UCSD-AML1 (cell line): ENCODE data around the gene ZCCHC14.

ENCODE experiments used
- DNase-seq: peaks from one replicate; lab custom pipeline; 2025; ENCODE audit not compliant: unreplicated experiment; lab: John Stamatoyannopoulos, UW

Gene ZCCHC14

GRCh38 chr16:87458424-87458915 is 34.4 kb downstream of the ZCCHC14 start:
- no peak for DNase-seq

DNA sequence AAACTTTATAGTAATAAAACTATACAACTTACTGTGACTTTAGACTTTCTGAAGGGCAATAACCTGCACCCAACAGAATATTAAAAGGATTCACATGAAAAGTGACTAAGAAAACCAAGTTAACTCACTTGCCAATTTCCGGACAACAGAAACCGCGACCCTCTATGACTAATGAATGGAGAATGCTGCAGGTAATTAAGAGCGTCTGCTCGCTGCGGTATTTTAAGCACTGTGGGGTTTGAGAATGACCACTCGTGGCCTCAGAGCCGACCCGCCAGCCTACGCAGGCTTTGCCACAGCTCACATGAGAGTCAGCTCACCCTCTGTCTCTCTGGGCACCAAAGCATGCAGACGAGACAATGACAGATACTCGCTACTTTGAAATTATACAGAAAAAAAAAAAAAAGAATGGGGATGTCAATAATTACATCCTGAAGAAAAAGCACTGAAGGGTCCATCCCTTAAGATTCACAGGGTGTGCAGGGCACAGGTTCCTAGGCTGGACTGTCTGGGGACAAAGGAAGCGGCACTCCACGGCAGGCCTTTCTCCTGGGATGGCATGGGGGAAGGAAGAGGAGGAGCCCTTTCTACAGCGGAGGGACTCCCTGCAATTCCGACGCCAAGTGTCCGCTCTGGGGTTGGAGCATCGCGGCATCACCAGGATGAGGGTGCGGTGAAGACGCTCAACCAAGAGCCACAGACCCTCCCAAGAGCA is 35.0 kb downstream of the ZCCHC14 start:
- no peak for DNase-seq

DNA sequence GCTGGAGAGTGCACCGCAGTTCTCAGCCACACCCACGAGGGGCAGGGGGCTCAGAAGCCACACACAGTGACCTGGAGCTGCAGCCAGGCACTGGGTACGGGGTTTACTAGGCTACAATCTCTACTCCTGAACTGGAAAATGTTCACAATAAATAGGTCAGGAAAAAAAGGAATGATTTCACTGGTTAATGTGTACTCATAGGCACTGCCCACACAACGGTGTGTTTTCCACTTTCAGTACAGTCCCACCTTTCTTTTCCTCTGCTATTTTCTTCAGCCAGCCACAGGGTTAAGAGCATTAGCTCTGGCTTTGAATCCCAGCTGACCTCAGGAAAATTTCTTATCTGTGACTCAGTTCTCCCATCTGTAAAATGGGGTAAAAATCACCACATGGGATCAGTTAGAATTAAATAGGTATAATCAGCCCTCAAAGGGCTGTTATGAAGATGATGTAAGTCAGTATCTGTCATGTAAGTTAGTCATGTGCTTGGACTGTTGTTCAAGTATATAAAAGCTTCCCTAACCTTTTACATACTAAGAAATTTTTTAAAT is 35.7 kb downstream of the ZCCHC14 start:
- DNase-seq: no peak

DNA sequence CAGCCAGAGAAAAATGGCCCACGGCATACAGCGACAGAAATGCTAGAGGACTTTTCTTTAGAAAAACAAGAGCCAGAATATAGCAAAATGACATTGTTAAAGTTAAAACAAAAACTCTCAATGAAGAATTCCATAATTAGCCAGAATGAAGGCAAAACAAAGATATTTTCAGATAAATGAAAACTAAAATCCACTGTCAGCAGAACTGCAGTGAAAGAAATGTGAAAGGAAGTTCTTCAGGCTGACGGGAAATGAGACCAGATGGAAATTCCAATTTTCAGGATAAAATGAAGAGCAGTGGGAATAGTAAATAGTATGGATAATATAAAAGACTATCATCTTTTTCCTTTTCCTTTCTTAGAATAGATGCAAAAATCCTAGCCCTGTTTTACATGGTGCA is 38.4 kb downstream of the ZCCHC14 start:
- no peak for DNase-seq

- DNase-seq: no peak
These were observed 39.5 kb downstream of the ZCCHC14 start for GRCh38 chr16:87453326-87453725.

- no peak for DNase-seq
These were observed 41.1 kb downstream of the ZCCHC14 start for GRCh38 chr16:87451563-87452210.

- DNase-seq: no peak
These were observed 44.0 kb downstream of the ZCCHC14 start for GRCh38 chr16:87448866-87449265.

- DNase-seq: no peak
These were observed 45.5 kb downstream of the ZCCHC14 start for GRCh38 chr16:87447323-87447722.

- no peak for DNase-seq
These were observed 46.3 kb downstream of the ZCCHC14 start for GRCh38 chr16:87446479-87446878.

- DNase-seq: no peak
These were observed 47.3 kb downstream of the ZCCHC14 start for GRCh38 chr16:87445486-87445885.

DNA sequence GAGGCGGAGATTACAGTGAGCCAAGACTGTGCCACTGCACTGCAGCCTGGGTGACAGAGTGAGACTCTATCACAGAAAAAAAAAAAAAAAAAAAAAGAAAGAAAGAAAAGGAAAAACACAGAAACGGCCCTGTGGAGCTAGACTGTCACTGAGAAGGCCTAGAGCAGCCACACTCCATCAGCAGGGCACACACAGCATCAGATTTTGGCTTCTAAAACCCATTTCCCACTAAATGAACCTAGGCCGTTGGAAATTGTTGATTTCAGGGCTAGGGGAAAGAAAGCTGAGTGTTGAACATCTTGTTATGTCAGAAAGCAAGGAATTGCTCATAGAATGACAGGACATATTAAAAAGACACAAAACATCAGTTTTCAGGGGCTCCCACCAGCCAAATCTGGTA is 48.9 kb downstream of the ZCCHC14 start:
- no peak for DNase-seq

- no peak for DNase-seq
These were observed 49.8 kb downstream of the ZCCHC14 start for GRCh38 chr16:87443016-87443415.

DNA sequence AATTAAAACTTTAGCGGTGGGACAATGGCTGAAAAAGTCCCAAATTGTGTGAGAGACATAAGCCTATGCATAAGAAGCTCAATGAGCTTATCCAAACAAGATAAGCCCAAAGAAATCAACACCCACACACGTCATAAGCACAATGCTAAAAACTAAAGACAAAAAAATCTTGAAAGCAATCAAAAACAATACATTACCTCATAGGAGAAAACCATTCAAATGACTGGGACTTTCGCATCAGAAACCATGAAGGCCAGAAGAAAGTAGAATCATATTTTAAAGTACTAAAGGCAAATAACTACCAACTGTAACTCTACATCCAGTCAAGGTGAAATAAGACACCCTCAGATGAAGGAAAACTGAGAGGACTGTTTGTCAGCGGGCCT is 50.2 kb downstream of the ZCCHC14 start:
- no peak for DNase-seq

GRCh38 chr16:87441886-87442580 is 50.8 kb downstream of the ZCCHC14 start:
- no peak for DNase-seq

DNA sequence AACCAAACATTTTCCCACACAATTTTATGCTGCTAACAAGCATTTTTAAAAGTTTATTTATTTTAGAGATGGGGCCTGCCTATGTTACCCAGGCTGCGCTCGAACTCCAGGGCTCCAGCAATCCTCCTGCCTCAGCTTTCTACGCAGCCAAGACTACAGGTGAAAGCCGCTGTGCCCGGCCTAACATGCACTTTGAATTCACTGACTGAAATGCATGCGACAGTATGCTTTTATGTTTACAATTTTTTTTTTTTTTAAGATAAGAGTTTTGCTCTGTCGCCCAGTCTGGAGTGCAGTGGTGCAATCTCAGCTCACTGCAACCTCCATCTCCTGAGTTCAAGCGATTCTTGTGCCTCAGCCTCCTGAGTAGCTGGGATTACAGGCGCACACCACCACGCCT is 52.9 kb downstream of the ZCCHC14 start:
- no peak for DNase-seq

- no peak for DNase-seq
These were observed 54.2 kb downstream of the ZCCHC14 start for GRCh38 chr16:87438611-87438985.

DNA sequence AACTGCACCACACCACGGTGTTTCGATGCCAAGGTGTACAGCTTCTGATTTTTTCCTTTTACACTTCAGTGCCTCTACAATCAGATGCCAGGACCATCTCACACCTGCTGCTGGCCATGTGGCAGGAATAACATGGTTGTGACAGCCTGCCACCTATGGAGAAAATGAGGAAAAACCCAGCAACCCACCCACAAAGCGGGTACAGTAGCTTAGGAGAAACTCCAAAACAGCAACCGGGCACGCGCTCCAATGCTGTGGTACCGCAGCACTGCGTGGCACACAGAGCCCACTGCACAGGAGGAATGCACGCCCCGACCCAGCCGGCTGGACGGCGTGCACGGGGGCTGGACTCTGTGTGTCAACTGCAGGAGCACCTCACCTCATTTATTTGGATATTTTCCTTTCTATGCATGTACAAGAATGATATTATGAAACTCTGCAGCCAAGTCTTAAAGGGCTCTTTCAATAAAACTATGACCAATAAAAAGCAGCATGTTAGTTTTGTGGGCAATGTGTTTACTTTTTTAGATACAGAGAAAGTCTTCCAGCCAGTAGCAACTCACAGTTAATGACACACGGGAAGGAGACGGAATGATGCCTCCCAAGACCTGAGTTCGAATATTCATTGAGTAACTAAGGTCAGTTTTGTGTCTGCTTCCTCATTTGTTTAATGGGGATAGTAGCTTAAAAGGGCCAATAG is 54.8 kb downstream of the ZCCHC14 start:
- DNase-seq: no peak

DNA sequence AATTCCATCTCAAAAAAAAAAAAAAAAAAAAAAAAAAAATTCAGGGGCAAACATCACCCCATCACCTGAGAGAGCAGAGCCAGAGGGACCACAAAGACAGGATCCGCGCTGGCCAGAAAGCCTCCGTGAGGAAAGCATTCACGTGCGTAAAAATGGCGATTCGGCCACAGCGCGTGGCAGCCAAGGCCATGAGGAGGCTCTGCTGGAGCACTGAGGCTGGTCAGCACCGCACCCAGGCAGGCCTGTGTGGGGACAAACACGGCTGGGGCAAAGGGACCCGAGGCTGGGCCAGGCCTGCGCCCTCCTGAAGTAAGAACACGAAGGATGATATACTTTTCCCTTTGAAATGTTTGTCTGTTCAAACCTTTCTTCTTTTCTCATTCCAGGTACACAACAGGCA is 55.5 kb downstream of the ZCCHC14 start:
- no peak for DNase-seq

DNA sequence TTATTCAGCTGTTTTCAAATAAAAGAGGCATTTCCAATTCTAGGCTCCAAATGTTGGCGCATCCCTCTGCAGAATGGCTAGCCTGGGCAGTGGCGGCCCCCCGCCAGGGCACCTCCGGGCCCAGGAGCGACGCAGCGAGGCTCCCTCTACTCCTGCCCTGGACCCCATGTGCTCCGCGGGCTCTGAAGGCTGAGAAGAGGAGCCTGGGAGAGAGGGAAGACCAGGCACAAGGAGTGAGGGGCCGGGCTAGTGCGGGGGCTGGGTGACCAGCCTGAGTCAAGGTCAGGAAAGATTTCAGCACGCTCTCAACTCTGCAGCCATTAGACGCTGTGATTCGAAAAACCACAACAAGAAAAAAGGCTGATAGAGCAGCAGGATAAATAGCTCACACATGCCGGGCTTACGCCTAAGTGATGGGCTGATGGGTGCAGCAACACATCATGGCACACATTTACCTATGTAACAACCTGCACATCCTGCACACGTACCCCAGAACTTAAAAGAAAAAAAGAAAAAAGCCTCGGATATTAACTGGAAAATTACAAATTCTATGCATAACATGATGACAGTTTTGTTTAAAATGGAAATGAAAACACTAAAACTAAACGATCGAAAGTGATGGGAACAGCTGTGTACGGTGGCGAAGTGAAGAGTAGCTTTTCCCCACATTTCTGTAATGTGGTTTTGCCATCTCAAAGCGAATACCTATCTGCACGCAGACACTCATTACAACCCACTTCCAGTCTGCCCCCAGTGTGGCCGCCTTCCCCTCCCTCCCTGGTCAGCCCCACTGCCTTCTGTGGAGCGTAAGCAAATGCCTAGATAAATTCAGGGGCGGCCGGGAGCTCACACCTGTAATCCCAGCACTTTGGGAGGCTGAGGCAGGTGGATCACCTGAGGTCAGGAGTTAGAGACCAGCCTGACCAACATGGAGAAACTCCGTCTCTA is 56.3 kb downstream of the ZCCHC14 start:
- no peak for DNase-seq
